Measurements from ENCODE around the gene ATP5MC3.

DNA sequence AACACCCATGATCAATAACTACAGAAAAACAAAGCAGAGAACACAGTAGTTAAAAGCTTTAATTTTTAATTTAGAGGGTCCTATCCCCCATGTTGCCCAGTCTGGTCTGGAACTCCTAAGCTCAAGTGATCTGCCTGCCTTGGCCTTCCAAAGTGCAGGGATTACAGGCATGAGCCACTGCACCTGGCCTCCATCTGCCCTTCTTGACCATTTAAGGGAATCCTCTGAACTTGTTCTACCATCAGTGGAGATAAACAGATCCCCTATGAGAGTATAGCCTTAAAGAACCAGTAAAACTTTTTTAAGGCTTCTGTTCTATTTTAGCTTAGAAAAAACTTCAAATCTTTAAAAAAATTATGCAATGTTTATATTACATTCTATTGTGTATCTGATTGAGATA lies 13.5 kb upstream of the ATP5MC3 start:
- TF ChIP-seq, protein P1, sequence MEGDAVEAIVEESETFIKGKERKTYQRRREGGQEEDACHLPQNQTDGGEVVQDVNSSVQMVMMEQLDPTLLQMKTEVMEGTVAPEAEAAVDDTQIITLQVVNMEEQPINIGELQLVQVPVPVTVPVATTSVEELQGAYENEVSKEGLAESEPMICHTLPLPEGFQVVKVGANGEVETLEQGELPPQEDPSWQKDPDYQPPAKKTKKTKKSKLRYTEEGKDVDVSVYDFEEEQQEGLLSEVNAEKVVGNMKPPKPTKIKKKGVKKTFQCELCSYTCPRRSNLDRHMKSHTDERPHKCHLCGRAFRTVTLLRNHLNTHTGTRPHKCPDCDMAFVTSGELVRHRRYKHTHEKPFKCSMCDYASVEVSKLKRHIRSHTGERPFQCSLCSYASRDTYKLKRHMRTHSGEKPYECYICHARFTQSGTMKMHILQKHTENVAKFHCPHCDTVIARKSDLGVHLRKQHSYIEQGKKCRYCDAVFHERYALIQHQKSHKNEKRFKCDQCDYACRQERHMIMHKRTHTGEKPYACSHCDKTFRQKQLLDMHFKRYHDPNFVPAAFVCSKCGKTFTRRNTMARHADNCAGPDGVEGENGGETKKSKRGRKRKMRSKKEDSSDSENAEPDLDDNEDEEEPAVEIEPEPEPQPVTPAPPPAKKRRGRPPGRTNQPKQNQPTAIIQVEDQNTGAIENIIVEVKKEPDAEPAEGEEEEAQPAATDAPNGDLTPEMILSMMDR (IDR thresholded peaks at IDR 0.05) = no peak
- TF ChIP-seq POLR2A (IDR thresholded peaks at IDR 0.05) = no peak

Measured in right lobe of liver (tissue), 4 donors.